ENCODE data around the gene ZMYND8.
"Not testable (repeated sequence)": the region's sequence is repeated elsewhere in the genome, so short reads cannot be mapped to it uniquely, and the experiment has no call there.

The ZMYND8 gene

GRCh38 chr20:47262365-47263013, 94.0 kb downstream of the ZMYND8 start:
- DNase-seq = no peak

- no peak for DNase-seq
These were observed 94.5 kb downstream of the ZMYND8 start for GRCh38 chr20:47262008-47262364.

- not testable (repeated sequence) for DNase-seq
These were observed 95.2 kb downstream of the ZMYND8 start for GRCh38 chr20:47261161-47261774.

- DNase-seq = not testable (repeated sequence)
These were observed 95.9 kb downstream of the ZMYND8 start for GRCh38 chr20:47260540-47261126.

GRCh38 chr20:47258745-47259695, 97.5 kb downstream of the ZMYND8 start:
- no peak for DNase-seq

GRCh38 chr20:47257771-47258170, 98.7 kb downstream of the ZMYND8 start:
- DNase-seq = no peak

- DNase-seq = no peak
These were observed 99.2 kb downstream of the ZMYND8 start for GRCh38 chr20:47257256-47257655.

- no peak for DNase-seq
These were observed 99.7 kb downstream of the ZMYND8 start for GRCh38 chr20:47256668-47257236.

- DNase-seq = no peak
These were observed 102.6 kb downstream of the ZMYND8 start for GRCh38 chr20:47253872-47254271.

- no peak for DNase-seq
These were observed 103.6 kb downstream of the ZMYND8 start for GRCh38 chr20:47252879-47253307.

GRCh38 chr20:47251154-47252020, 105.1 kb downstream of the ZMYND8 start:
- DNase-seq = no peak

- no peak for DNase-seq
These were observed 106.1 kb downstream of the ZMYND8 start for GRCh38 chr20:47250360-47250759.

GRCh38 chr20:47249913-47250312, 106.6 kb downstream of the ZMYND8 start:
- DNase-seq = no peak

- DNase-seq = no peak
These were observed 108.0 kb downstream of the ZMYND8 start for GRCh38 chr20:47248448-47248966.

GRCh38 chr20:47247972-47248371, 108.5 kb downstream of the ZMYND8 start:
- no peak for DNase-seq

GRCh38 chr20:47246061-47246777, 110.3 kb downstream of the ZMYND8 start:
- DNase-seq = no peak

- not testable (repeated sequence) for DNase-seq
These were observed 111.3 kb downstream of the ZMYND8 start for GRCh38 chr20:47245166-47245565.

- DNase-seq = no peak
These were observed 112.0 kb downstream of the ZMYND8 start for GRCh38 chr20:47244451-47244850.

GRCh38 chr20:47243532-47244305, 112.8 kb downstream of the ZMYND8 start:
- DNase-seq = no peak

- DNase-seq = no peak
These were observed 113.5 kb downstream of the ZMYND8 start for GRCh38 chr20:47243003-47243402.

Data from NCI-H2029 (cell line).